GM19324 (cell line): Measurements from ENCODE around the gene GTPBP1.

Experiments
- ATAC-seq: cut with Tn5 transposase; IDR thresholded peaks from one replicate; pipeline ENCODE4 v1.9.1; 2021; ENCODE audit warnings: mild to moderate bottlenecking, moderate library complexity; ENCODE audit not compliant: unreplicated experiment, low FRiP score

Gene GTPBP1

GRCh38 chr22:38724926-38725571 is 19.3 kb downstream of the GTPBP1 start:
- no peak for ATAC-seq

GRCh38 chr22:38725900-38726655 is 20.3 kb downstream of the GTPBP1 start:
- ATAC-seq = no peak

- ATAC-seq = no peak
Measured at GRCh38 chr22:38727123-38727522, 21.4 kb downstream of the GTPBP1 start.

GRCh38 chr22:38727530-38728451 is 22.0 kb downstream of the GTPBP1 start:
- ATAC-seq = no peak

- ATAC-seq = no peak
Measured at GRCh38 chr22:38728871-38729796, 23.4 kb downstream of the GTPBP1 start.

- no peak for ATAC-seq
Measured at GRCh38 chr22:38729946-38730345, 24.2 kb downstream of the GTPBP1 start.

GRCh38 chr22:38730411-38730871 is 24.7 kb downstream of the GTPBP1 start:
- ATAC-seq = no peak

GRCh38 chr22:38731703-38732161 is 26.0 kb downstream of the GTPBP1 start:
- ATAC-seq = no peak

GRCh38 chr22:38732251-38732815 is 26.6 kb downstream of the GTPBP1 start:
- no peak for ATAC-seq

GRCh38 chr22:38733329-38733723 is 27.6 kb downstream of the GTPBP1 start:
- ATAC-seq = no peak

- ATAC-seq = no peak
Measured at GRCh38 chr22:38733724-38734381, 28.1 kb downstream of the GTPBP1 start.

- no peak for ATAC-seq
Measured at GRCh38 chr22:38734421-38735100, 28.8 kb downstream of the GTPBP1 start.

GRCh38 chr22:38735126-38735464 is 29.4 kb downstream of the GTPBP1 start:
- no peak for ATAC-seq

GRCh38 chr22:38735465-38736256 is 29.9 kb downstream of the GTPBP1 start:
- ATAC-seq = no peak

- no peak for ATAC-seq
Measured at GRCh38 chr22:38736257-38736570, 30.5 kb downstream of the GTPBP1 start.

GRCh38 chr22:38737302-38738060 is 31.7 kb downstream of the GTPBP1 start:
- ATAC-seq = no peak

- ATAC-seq = no peak
Measured at GRCh38 chr22:38738475-38739070, 32.8 kb downstream of the GTPBP1 start.
